ENCODE data around the gene LDAH.

- TF ChIP-seq NFRKB (IDR thresholded peaks at IDR 0.05) (no peak), LEF1 (IDR thresholded peaks at IDR 0.05; ENCODE audit: borderline replicate concordance) (no peak), HDGF (IDR thresholded peaks at IDR 0.05; ENCODE audit: borderline replicate concordance) (no peak), FOXK2 (IDR thresholded peaks at IDR 0.05) (no peak), BHLHE40 (IDR thresholded peaks at IDR 0.05; ENCODE audit: borderline replicate concordance) (no peak)
These were observed 181.5 kb downstream of the LDAH start for GRCh38 chr2:20641123-20641985.

Data from HEK293T (cell line).